HUES48 (cell line): ENCODE results near the gene HTR3A.

Source experiments
- H3K27ac ChIP-seq: one replicate; pipeline ENCODE4 v1.7.0; 2013; ENCODE audit warnings: low read depth, low read length, inconsistent platforms
- H3K27me3 ChIP-seq: 2 replicates; pipeline ENCODE4 v1.6.1; 2013; ENCODE audit warnings: mild to moderate bottlenecking, low read length; ENCODE audit not compliant: control insufficient read depth, insufficient read depth
- H3K36me3 ChIP-seq: 2 replicates; pipeline ENCODE4 v1.6.1; 2013; ENCODE audit warnings: low read length; ENCODE audit not compliant: control insufficient read depth, insufficient read depth
- H3K4me1 ChIP-seq: 2 replicates; pipeline ENCODE4 v1.6.1; 2013; ENCODE audit warnings: mild to moderate bottlenecking, low read length; ENCODE audit not compliant: control insufficient read depth, insufficient read depth
- H3K4me3 ChIP-seq: 2 replicates; pipeline ENCODE4 v1.5.1; 2013; ENCODE audit warnings: mild to moderate bottlenecking, low read depth, low read length
- H3K9ac ChIP-seq: 2 replicates; pipeline ENCODE4 v1.6.1; 2013; ENCODE audit warnings: mild to moderate bottlenecking, low read depth, low read length, moderate library complexity
- H3K9me3 ChIP-seq: 2 replicates; pipeline ENCODE4 v1.6.1; 2013; ENCODE audit warnings: low read length; ENCODE audit not compliant: control insufficient read depth, insufficient read depth

Gene HTR3A

DNA sequence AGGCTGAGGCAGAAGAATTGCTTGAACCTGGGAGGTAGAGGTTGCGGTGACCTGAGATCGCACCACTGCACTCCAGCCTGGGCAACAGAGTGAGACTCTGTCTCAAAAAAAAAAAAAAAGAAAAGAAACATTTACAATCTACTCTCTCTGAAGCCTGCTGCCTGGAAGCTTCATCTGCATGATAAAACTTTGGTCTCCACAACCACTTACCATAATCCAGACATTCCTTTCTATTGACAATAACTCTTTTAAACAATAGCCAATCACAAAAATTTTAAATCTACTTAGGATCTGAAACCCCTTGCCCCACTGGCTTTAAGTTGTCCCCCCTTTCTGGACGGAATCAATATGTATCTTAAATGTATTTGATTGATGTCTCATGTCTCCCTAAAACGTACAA, 25.0 kb upstream of the HTR3A start:
- Histone ChIP-seq H3K27ac (peak overlapping the region; percentile 59), H3K27me3 (no peaks in the 10 kb centered on the region), H3K9me3 (no peaks in the 10 kb centered on the region), H3K4me1 (peaks cover 22% of the 10 kb centered on the region), H3K36me3 (no peaks in the 10 kb centered on the region), H3K9ac (no peak overlapping the region), H3K4me3 (no peak overlapping the region)

DNA sequence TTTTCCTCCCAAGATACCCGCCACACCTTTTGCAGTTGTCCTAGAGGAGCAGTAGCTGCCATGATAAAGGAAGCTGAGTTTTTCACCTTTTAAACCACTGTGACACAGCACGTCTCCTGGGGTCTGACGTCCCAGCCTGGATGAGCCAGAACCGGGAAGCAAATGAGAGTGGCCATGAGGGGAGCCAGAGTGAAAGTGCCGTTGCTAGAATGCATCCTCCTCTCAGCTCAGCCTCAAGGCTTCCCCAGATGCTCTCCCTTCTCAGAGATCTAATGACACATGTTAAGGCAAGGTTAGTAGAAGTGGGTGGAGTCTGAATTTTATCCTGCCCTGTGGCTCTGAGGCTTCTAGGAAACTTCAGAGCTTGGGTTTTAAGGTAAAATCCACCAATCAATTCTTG, 23.4 kb upstream of the HTR3A start:
- Histone ChIP-seq H3K27ac (no peak overlapping the region), H3K36me3 (no peaks in the 10 kb centered on the region), H3K9me3 (no peaks in the 10 kb centered on the region), H3K27me3 (no peaks in the 10 kb centered on the region), H3K4me1 (peaks cover 22% of the 10 kb centered on the region), H3K4me3 (no peak overlapping the region), H3K9ac (no peak overlapping the region)

DNA sequence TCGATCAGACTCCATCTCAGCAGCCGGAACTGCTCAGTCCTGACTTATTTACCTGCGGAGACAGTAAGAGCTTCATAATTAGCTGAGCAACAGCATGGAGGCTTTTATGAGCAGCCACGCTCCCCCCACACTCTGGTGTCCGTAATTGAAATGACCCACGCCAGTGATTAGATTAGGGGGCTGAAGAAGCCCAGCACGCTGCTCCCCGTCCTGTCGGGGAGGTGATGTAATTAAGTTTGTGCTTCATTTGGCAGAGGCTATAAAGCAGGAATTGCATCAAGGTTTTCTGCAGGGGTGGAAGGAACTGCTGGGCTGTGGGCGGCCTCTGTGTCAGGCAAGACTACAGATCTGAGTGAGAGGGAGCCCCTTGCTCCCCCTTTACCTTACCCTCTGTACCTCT, 22.8 kb upstream of the HTR3A start:
- no peak overlapping the region for H3K4me3 ChIP-seq
- no peak overlapping the region for H3K27ac ChIP-seq
- no peak overlapping the region for H3K9ac ChIP-seq
- no peaks in the 10 kb centered on the region for H3K9me3 ChIP-seq
- H3K4me1 ChIP-seq, result peaks cover 22% of the 10 kb centered on the region
- H3K27me3 ChIP-seq, result no peaks in the 10 kb centered on the region
- H3K36me3 ChIP-seq, result no peaks in the 10 kb centered on the region

DNA sequence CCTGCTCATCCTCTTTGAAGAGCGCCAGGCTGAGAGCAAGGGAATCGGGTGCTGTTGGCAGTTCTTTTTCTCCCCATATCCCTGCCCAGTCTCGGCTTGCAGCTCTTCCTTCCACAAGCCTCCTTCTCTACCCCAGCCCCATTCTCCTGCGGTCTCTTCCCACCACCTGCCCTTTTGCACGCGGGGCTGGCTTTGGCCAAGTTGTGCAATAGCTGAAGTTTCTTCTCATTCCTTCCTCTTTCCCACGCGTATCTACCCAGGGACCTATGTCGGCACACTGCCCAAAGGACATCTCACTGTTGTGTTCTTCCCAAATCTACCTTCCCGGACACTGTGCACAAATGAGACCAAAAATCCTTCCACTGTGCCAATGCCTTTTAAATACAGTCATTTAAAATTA, 22.3 kb upstream of the HTR3A start:
- Histone ChIP-seq H3K27ac (no peak overlapping the region), H3K36me3 (no peaks in the 10 kb centered on the region)

DNA sequence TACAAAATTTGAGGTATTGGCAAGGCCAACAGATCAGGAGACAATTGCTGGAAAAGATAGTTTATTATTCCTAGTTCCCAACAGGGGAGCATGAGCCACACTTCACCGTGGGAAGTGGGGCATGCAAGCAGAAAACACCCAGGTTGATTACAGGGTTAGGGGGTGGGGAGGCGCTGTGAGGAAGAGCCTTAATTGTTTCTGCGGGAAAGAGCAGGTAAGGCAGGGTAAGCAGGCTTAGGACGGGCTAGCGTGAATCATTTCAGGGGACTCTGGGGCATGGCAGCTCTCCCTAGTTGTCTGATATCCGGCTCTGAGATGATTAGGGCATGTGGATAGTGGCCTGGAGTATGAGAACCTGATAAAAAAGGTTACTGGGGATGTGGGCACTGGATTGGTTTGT, 20.7 kb upstream of the HTR3A start:
- Histone ChIP-seq H3K27ac (no peak overlapping the region), H3K9me3 (no peaks in the 10 kb centered on the region), H3K4me1 (peaks cover 35% of the 10 kb centered on the region), H3K9ac (no peak overlapping the region), H3K4me3 (no peak overlapping the region), H3K27me3 (no peaks in the 10 kb centered on the region), H3K36me3 (no peaks in the 10 kb centered on the region)

More for the DNA sequence above, 22.3 kb upstream of the HTR3A start:
- Histone ChIP-seq H3K4me3 (no peak overlapping the region), H3K9me3 (no peaks in the 10 kb centered on the region), H3K27me3 (no peaks in the 10 kb centered on the region), H3K4me1 (peaks cover 22% of the 10 kb centered on the region), H3K9ac (no peak overlapping the region)

DNA sequence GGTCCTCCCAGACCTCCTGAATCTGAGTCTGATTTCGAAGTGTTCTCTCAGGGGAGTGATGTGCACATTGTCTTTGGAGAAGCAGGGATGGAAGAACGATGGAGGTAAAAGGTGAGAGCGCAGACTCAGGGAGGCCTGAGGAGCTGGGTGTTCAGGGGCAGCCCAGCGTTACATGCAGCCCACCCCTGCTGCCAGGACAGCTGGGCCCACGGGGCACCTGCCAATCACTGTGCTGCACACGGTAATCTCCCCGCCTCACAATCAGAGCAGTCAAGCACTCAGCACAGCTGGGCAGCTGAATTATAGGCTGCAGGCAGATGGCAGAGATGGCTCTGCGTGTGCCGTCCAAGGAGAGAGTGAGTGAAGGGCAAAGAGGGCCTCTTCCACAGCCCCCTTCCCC, 17.9 kb upstream of the HTR3A start:
- Histone ChIP-seq H3K27me3 (no peaks in the 10 kb centered on the region), H3K36me3 (no peaks in the 10 kb centered on the region), H3K4me1 (peaks cover 28% of the 10 kb centered on the region), H3K9ac (no peak overlapping the region), H3K9me3 (no peaks in the 10 kb centered on the region), H3K4me3 (no peak overlapping the region), H3K27ac (no peak overlapping the region)

DNA sequence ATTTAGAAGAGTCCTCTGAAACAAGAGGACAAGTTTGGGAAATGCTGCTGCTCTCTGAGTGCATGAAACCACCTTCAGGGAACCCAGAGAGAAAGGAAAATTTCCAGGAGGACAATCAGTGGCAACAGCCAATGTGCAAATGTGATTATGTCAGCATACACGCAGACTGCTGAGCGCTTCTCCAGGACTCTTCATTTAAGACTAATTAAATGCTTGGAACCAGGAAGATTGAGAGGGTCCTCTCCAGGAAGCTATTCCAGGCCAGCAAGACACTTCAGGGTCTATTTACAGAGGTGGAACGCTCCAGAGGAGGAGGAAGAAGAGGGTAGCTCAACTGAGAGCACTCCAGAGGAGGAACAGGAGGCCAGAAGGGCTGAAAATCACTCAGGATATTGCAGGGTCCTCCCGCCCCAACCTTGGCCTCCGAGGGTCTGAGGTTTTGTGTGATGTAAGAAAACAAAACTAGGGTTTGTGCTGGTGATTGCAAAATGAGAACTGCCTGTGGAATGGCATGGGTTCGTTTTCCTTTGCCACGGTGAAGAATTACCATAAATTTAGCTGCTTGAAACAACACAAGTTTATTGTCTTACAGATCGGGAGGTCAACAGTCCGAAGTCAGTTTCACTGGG, 14.1 kb upstream of the HTR3A start:
- Histone ChIP-seq H3K9me3 (no peaks in the 10 kb centered on the region), H3K36me3 (no peaks in the 10 kb centered on the region), H3K9ac (no peak overlapping the region), H3K27ac (no peak overlapping the region), H3K4me3 (no peak overlapping the region), H3K27me3 (no peaks in the 10 kb centered on the region), H3K4me1 (peaks cover 21% of the 10 kb centered on the region)

DNA sequence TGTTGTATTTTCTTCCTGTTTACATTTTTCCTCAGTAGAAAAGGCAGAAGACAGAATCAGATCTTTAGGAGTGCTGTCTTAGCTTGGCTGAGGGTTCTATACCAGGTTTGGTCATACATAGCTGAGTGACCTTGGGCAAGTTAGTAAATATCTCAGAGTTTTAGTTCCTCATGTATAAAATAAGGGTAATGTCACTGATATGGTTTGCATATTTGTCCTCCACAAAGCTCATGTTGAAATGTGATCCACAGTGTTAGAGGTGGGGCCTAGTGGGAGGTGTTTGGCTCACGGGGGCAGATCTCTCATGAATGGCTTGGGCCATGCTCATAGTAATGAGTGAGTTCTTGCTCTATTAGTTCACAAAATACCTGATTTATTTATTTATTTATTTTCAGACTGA, 7.5 kb upstream of the HTR3A start:
- Histone ChIP-seq H3K27ac (no peak overlapping the region), H3K9me3 (no peaks in the 10 kb centered on the region), H3K27me3 (no peaks in the 10 kb centered on the region), H3K4me3 (no peak overlapping the region), H3K4me1 (no peaks in the 10 kb centered on the region), H3K9ac (no peak overlapping the region), H3K36me3 (no peaks in the 10 kb centered on the region)

DNA sequence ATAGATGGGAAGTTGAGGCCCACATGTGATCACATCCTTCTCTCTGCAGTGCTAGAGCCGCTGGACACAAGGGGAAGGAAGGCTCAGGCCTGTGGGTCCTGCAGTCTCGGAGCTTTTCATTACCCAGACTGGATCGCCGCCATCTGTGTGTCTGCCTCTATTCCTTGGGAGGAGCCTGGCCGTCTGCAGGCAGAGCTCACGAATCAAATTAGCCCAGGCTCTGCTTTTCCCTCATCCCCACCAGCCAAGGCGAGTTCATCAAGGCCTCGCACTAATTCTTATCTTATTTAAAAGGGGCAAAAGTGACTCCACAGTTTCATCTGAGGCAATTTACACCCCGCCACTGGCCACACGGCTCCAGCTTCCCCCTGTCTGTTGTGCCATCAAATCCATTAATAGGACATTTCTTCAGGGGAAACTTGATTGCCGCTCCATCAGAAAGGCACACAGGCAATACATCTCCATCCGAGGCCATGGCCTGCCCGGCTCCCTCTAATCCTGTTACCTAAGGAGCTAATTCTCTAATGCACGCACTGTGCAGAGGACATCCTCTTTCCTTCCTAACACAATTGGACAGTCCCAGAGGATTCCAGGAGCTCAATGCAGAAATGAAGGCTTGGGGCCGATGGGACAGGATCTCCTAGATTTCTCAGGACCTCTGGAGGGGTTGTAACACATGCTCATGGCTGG, 3.3 kb upstream of the HTR3A start:
- Histone ChIP-seq H3K9me3 (no peaks in the 10 kb centered on the region), H3K27me3 (peaks cover 4% of the 10 kb centered on the region), H3K36me3 (no peaks in the 10 kb centered on the region), H3K4me1 (peaks cover 12% of the 10 kb centered on the region), H3K9ac (no peak overlapping the region), H3K4me3 (no peak overlapping the region), H3K27ac (no peak overlapping the region)

DNA sequence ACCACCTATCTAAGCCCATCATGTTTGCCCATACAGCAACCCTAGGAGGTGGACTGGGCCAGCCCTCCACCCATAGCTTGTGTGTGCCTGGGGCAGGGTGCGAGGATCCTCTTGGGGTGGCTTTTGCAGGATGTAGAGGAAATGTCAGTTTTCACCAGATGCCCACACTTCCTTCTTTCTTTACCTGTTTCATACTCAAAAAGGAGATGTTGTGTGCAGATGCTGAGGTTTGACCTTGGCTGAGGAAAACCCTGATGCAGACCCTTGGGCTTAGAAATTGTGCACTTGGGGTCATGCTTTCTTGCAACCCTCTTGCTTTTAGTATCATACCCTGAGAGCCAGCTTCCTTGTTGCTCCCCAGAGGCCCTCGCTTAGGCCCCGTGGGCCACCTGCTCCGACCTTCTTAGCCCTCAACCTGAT, 2.2 kb downstream of the HTR3A start:
- Histone ChIP-seq H3K27me3 (peaks cover 4% of the 10 kb centered on the region), H3K9me3 (no peaks in the 10 kb centered on the region), H3K36me3 (no peaks in the 10 kb centered on the region), H3K4me3 (no peak overlapping the region), H3K9ac (no peak overlapping the region; the same call in 1 of the 2 replicates), H3K4me1 (peaks cover 12% of the 10 kb centered on the region), H3K27ac (no peak overlapping the region)

DNA sequence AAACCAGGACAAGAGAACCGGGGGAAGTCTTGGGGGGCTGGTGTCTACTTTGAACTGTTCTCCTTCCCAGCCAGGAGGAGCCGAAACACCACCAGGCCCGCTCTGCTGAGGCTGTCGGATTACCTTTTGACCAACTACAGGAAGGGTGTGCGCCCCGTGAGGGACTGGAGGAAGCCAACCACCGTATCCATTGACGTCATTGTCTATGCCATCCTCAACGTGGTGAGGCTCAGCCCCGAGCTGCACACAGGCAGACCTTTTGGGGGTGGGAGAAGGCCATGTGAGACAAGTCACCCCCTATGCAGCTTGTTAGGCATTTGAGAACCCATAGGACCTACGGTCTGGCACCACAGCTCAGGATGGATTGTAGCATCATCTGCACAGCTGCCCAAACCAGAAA, 2.8 kb downstream of the HTR3A start:
- Histone ChIP-seq H3K9me3 (no peaks in the 10 kb centered on the region), H3K4me1 (peaks cover 12% of the 10 kb centered on the region), H3K27ac (no peak overlapping the region), H3K27me3 (peaks cover 4% of the 10 kb centered on the region), H3K9ac (no peak overlapping the region), H3K36me3 (no peaks in the 10 kb centered on the region), H3K4me3 (no peak overlapping the region)
